ENCODE measurements around the gene OPN4.

DNA sequence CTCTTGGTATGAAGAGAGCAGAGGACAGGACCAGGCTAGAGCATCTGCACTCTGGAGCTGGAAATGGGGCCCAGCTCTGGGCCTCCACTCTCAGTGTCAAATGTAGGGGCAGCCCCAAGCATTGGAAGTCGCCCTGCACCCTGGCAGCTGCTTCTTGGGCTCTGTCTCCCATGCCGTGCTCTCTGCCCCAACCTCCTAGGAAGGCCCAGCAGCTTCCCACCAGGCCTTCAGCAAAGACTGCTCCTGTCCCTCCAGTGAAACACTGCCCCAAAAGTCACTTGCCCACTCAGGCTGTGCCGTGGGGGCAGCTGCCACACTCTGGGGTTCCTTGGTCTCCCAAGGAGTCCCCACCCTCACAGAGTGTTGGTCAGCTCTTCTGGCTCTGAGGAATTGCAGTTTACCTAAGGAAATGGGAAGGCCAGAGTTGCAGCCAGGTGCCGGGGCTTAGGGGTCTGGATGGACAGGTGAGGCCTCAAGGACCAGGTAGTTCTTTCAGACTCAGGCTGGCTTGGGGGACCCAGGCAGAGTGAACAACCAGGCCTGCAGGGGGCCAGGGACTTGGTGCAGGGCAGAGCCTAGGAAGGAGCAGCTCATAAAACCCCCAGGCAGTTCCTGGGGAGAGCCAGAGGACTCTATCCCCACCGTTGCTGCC is 9.4 kb upstream of the OPN4 start:
- TF ChIP-seq, protein P1, sequence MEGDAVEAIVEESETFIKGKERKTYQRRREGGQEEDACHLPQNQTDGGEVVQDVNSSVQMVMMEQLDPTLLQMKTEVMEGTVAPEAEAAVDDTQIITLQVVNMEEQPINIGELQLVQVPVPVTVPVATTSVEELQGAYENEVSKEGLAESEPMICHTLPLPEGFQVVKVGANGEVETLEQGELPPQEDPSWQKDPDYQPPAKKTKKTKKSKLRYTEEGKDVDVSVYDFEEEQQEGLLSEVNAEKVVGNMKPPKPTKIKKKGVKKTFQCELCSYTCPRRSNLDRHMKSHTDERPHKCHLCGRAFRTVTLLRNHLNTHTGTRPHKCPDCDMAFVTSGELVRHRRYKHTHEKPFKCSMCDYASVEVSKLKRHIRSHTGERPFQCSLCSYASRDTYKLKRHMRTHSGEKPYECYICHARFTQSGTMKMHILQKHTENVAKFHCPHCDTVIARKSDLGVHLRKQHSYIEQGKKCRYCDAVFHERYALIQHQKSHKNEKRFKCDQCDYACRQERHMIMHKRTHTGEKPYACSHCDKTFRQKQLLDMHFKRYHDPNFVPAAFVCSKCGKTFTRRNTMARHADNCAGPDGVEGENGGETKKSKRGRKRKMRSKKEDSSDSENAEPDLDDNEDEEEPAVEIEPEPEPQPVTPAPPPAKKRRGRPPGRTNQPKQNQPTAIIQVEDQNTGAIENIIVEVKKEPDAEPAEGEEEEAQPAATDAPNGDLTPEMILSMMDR (IDR thresholded peaks at IDR 0.05; ENCODE audit: extremely low read depth in 1 of 2, insufficient read depth in 1 of 2, low read depth in 1 of 2, low read length in 2 of 2), result no peak
- TF ChIP-seq, protein P2, sequence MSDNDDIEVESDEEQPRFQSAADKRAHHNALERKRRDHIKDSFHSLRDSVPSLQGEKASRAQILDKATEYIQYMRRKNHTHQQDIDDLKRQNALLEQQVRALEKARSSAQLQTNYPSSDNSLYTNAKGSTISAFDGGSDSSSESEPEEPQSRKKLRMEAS (IDR thresholded peaks at IDR 0.05; ENCODE audit: insufficient read depth, insufficient read length), result no peak
- no peak for TF ChIP-seq JUN (IDR thresholded peaks at IDR 0.05; ENCODE audit: borderline replicate concordance, insufficient read depth, insufficient read length, low read depth)
- no peak for TF ChIP-seq POLR2AphosphoS5 (IDR thresholded peaks at IDR 0.05; ENCODE audit: insufficient read depth, low read depth, low read length)
- no peak for TF ChIP-seq POLR2A (IDR thresholded peaks at IDR 0.05; ENCODE audit: low read depth, low read length)
- TF ChIP-seq MYC (IDR thresholded peaks at IDR 0.05; ENCODE audit: low read depth, low read length), result no peak
- TF ChIP-seq EZH2 (IDR thresholded peaks at IDR 0.05; ENCODE audit: borderline replicate concordance, low read depth, low read length, severe bottlenecking), result no peak
- no peak for TF ChIP-seq FOS (IDR thresholded peaks at IDR 0.05; ENCODE audit: borderline replicate concordance, insufficient read depth, low read length)

Measured in endothelial cell of umbilical vein (primary cell).